Stomach (tissue), 4 donors: ENCODE measurements around the gene MRPL34.

Source experiments
- EP300 ChIP-seq: sonication (generic); formaldehyde crosslinking; IDR thresholded peaks from one replicate; pipeline ENCODE4 v1.6.1; 2017; ENCODE audit warnings: antibody characterized with exemption
- POLR2A ChIP-seq, 4 donors: fragments of 450-650 bp; IDR thresholded peaks; one replicate each; pipeline ENCODE4 v1.6.1; 2016; ENCODE audit warnings: antibody characterized with exemption in 4 of 4, control low read depth in 2 of 4, mild to moderate bottlenecking in 1 of 4, moderate library complexity in 1 of 4
- TF ChIP-seq, protein P1 (sequence below), 7 experiments: fragments of 450-650 bp in 4 of 7; fragments of 200-600 bp in 3 of 7; sonication (generic) in 3 of 7; IDR thresholded peaks; one replicate each; pipeline ENCODE4 v1.5.1; 2016 to 2019; ENCODE audit warnings: antibody characterized with exemption in 7 of 7, control low read depth in 2 of 7, mild to moderate bottlenecking in 1 of 7

DNA sequence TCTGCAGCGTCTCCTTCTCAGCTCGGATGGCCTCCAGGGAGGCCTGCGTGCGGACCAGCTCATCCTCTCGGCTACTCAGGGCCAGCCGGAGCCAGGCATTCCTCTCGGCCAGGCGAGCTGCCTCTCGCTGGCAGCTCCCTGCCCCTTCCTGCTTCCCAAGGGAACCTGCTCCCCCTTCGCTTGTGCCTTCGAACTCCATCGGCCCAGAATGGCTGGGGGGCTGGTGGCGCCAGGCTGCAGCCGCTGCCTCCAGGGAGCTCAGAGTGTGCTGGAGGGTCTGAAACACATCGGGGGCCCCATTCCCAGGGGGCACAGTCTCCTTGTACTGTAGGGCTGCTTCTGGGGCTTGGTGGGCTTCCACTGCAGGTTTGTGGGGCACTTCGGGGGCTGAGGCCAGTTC, 43.1 kb upstream of the MRPL34 start:
- TF ChIP-seq EP300 = no peak
- TF ChIP-seq, protein P1, sequence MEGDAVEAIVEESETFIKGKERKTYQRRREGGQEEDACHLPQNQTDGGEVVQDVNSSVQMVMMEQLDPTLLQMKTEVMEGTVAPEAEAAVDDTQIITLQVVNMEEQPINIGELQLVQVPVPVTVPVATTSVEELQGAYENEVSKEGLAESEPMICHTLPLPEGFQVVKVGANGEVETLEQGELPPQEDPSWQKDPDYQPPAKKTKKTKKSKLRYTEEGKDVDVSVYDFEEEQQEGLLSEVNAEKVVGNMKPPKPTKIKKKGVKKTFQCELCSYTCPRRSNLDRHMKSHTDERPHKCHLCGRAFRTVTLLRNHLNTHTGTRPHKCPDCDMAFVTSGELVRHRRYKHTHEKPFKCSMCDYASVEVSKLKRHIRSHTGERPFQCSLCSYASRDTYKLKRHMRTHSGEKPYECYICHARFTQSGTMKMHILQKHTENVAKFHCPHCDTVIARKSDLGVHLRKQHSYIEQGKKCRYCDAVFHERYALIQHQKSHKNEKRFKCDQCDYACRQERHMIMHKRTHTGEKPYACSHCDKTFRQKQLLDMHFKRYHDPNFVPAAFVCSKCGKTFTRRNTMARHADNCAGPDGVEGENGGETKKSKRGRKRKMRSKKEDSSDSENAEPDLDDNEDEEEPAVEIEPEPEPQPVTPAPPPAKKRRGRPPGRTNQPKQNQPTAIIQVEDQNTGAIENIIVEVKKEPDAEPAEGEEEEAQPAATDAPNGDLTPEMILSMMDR (IDR thresholded peaks at IDR 0.05) = no peak
- TF ChIP-seq POLR2A (IDR thresholded peaks at IDR 0.05) = no peak
